NT2/D1 (cell line): Measurements from ENCODE around the gene IRF8.

Experiments
- SUZ12 ChIP-seq: IDR thresholded peaks from 2 replicates; pipeline ENCODE4 v1.6.1; 2011; ENCODE audit not compliant: insufficient read length, insufficient read depth; ENCODE audit errors: extremely low read depth
- YY1 ChIP-seq: IDR thresholded peaks from 2 replicates; pipeline ENCODE4 v1.6.1; 2011; ENCODE audit not compliant: insufficient read length, insufficient read depth
- ZNF274 ChIP-seq: IDR thresholded peaks from 2 replicates; pipeline ENCODE4 v1.6.1; 2011; ENCODE audit warnings: mild to moderate bottlenecking, low read depth, low read length

DNA sequence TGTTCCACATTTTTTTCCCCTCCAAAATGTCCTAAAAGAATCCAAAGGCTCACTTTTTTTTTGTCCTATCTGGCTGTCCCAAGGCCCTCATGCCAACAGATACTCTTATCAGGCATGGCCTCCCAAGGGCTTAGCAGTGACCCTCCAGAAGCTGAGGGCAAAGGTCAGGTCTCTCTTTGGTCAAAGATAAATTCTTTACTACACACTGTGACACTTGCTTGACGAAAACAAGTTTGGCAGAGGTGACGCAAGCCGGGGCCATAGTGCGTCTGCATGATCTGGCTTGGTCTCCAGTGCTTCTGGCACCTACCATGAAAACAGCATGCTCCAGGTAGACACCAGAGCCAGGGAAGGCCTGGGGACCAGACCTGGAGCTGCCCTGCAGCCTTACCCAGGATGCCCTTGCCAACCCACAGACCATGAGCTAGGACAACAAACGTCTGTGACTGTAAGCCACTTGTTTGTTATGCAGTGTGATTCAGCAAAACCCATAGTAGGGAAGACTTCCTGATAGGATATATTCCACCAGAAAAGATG is 48.5 kb upstream of the IRF8 start:
- TF ChIP-seq ZNF274 (no peak), YY1 (no peak), SUZ12 (no peak)
